GM21576 (cell line): ENCODE results near the gene MED27.

Source experiments
- ATAC-seq: cut with Tn5 transposase; IDR thresholded peaks from one replicate; pipeline ENCODE4 v1.9.1; 2021; ENCODE audit warnings: mild to moderate bottlenecking, moderate library complexity; ENCODE audit not compliant: unreplicated experiment

The MED27 gene

GRCh38 chr9:131839281-131840084, 240.2 kb downstream of the MED27 start:
- no peak for ATAC-seq

GRCh38 chr9:131838530-131839280, 241.0 kb downstream of the MED27 start:
- ATAC-seq: no peak

GRCh38 chr9:131837836-131838235, 241.8 kb downstream of the MED27 start:
- ATAC-seq: no peak

- ATAC-seq: no peak
Measured at GRCh38 chr9:131837316-131837715, 242.4 kb downstream of the MED27 start.

- ATAC-seq: no peak
Measured at GRCh38 chr9:131836607-131837315, 242.9 kb downstream of the MED27 start.

- no peak for ATAC-seq
Measured at GRCh38 chr9:131836021-131836420, 243.6 kb downstream of the MED27 start.

GRCh38 chr9:131835151-131835910, 244.3 kb downstream of the MED27 start:
- ATAC-seq: no peak

GRCh38 chr9:131834721-131835120, 244.9 kb downstream of the MED27 start:
- no peak for ATAC-seq

- no peak for ATAC-seq
Measured at GRCh38 chr9:131833906-131834305, 245.8 kb downstream of the MED27 start.

- no peak for ATAC-seq
Measured at GRCh38 chr9:131833083-131833482, 246.6 kb downstream of the MED27 start.

GRCh38 chr9:131831380-131832165, 248.1 kb downstream of the MED27 start:
- ATAC-seq: no peak

GRCh38 chr9:131827821-131828369, 251.8 kb downstream of the MED27 start:
- ATAC-seq: no peak

- ATAC-seq: no peak
Measured at GRCh38 chr9:131826966-131827525, 252.6 kb downstream of the MED27 start.

- no peak for ATAC-seq
Measured at GRCh38 chr9:131826053-131826452, 253.6 kb downstream of the MED27 start.

- no peak for ATAC-seq
Measured at GRCh38 chr9:131824953-131825495, 254.6 kb downstream of the MED27 start.

- ATAC-seq: no peak
Measured at GRCh38 chr9:131824155-131824594, 255.5 kb downstream of the MED27 start.

GRCh38 chr9:131823701-131824146, 255.9 kb downstream of the MED27 start:
- ATAC-seq: no peak

- no peak for ATAC-seq
Measured at GRCh38 chr9:131818089-131818488, 261.6 kb downstream of the MED27 start.

GRCh38 chr9:131817627-131818026, 262.0 kb downstream of the MED27 start:
- ATAC-seq: no peak
